Neural progenitor cell (in vitro differentiated cells): ENCODE measurements around the gene ZNF423. TPM values are rescaled to one million over a fixed set of nuclear protein-coding genes. Genes with fewer than 3 reads are reported as not detected.

Experiments used
- DNase-seq: peaks from one replicate; pipeline ENCODE4 v3.0.0-alpha.2; 2016; ENCODE audit warnings: low spot score
- H2AFZ ChIP-seq: fragments of 200-600 bp; sonication (generic); replicated peaks from 2 replicates; pipeline ENCODE4 v1.6.1; 2016; ENCODE audit warnings: antibody characterized with exemption
- H3F3A ChIP-seq: fragments of 200-600 bp; sonication (generic); 2 replicates; pipeline ENCODE4 v1.6.1; 2016; ENCODE audit warnings: antibody characterized with exemption, low read depth
- H3K27ac ChIP-seq: fragments of 200-600 bp; sonication (generic); 2 replicates; pipeline ENCODE4 v1.5.1; 2016; ENCODE audit warnings: mild to moderate bottlenecking
- H3K27me3 ChIP-seq: fragments of 200-600 bp; sonication (generic); 2 replicates; pipeline ENCODE4 v1.6.1; 2016; ENCODE audit warnings: mild to moderate bottlenecking, moderate library complexity
- H3K36me3 ChIP-seq: fragments of 200-600 bp; sonication (generic); 2 replicates; pipeline ENCODE4 v1.5.1; 2016
- H3K4me1 ChIP-seq: fragments of 200-600 bp; sonication (generic); 2 replicates; pipeline ENCODE4 v1.6.1; 2016; ENCODE audit warnings: mixed run types
- H3K4me2 ChIP-seq: fragments of 200-600 bp; sonication (generic); 2 replicates; pipeline ENCODE4 v1.6.1; 2016
- H3K4me3 ChIP-seq: fragments of 200-600 bp; sonication (generic); 2 replicates; pipeline ENCODE4 v1.5.1; 2016
- H3K79me2 ChIP-seq: fragments of 200-600 bp; sonication (generic); 2 replicates; pipeline ENCODE4 v1.6.1; 2016; ENCODE audit warnings: low read depth
- H3K9ac ChIP-seq: fragments of 200-600 bp; sonication (generic); 2 replicates; pipeline ENCODE4 v1.6.1; 2016
- H3K9me3 ChIP-seq: fragments of 200-600 bp; sonication (generic); 2 replicates; pipeline ENCODE4 v1.5.1; 2016; ENCODE audit warnings: low read depth
- H4K20me1 ChIP-seq: fragments of 200-600 bp; sonication (generic); 2 replicates; pipeline ENCODE4 v1.6.1; 2016; ENCODE audit warnings: low read depth
- H3K27ac Mint-ChIP-seq: 3 replicates; pipeline ENCODE4 v1.8.0; 2021; ENCODE audit warnings: mixed read lengths
- H3K27me3 Mint-ChIP-seq: 2 replicates; pipeline ENCODE4 v1.8.0; 2022; ENCODE audit warnings: low read depth, mild to moderate bottlenecking, inconsistent platforms, moderate library complexity, mixed read lengths; ENCODE audit not compliant: insufficient read depth
- H3K36me3 Mint-ChIP-seq: 3 replicates; pipeline ENCODE4 v1.8.0; 2021; ENCODE audit warnings: mixed read lengths
- H3K4me1 Mint-ChIP-seq: 3 replicates; pipeline ENCODE4 v1.8.0; 2021; ENCODE audit warnings: mixed read lengths
- H3K4me3 Mint-ChIP-seq: 3 replicates; pipeline ENCODE4 v1.8.0; 2021; ENCODE audit warnings: mild to moderate bottlenecking, moderate library complexity, mixed read lengths
- H3K9me3 Mint-ChIP-seq: 3 replicates; pipeline ENCODE4 v1.8.0; 2020; ENCODE audit warnings: mixed read lengths
- CTCF ChIP-seq: fragments of 200-600 bp; sonication (generic); IDR thresholded peaks from 2 replicates; pipeline ENCODE4 v1.5.1; 2017; ENCODE audit warnings: antibody characterized with exemption, mild to moderate bottlenecking
- EZH2 ChIP-seq: fragments of 200-600 bp; sonication (generic); IDR thresholded peaks from 2 replicates; pipeline ENCODE4 v1.6.1; 2017; ENCODE audit warnings: antibody characterized with exemption, mild to moderate bottlenecking, moderate library complexity
- EZH2phosphoT487 ChIP-seq: fragments of 200-600 bp; sonication (generic); IDR thresholded peaks from 2 replicates; pipeline ENCODE4 v1.6.1; 2017; ENCODE audit warnings: antibody characterized with exemption
- total RNA-seq: library from RNA; depleted of rRNA; stranded (reverse); fragments of >200 nt; gene quantifications from 2 replicates; pipeline ENCODE4 v1.2.3, GENCODE V29; 2015; ENCODE audit warnings: low replicate concordance

The ZNF423 gene
- total RNA-seq, 1 donor from 2014 or later: 21.9 TPM

GRCh38 chr16:49483651-49484450 is 372.1 kb downstream of the ZNF423 start:
- DNase-seq: no peak
- peak overlapping the region; percentile 38 for H3K4me3 ChIP-seq
- no peaks in the 10 kb centered on the region for H3K36me3 ChIP-seq
- H3K9me3 Mint-ChIP-seq: peaks cover 4% of the 10 kb centered on the region
- H4K20me1 ChIP-seq: no peaks in the 10 kb centered on the region
- no peak for TF ChIP-seq EZH2phosphoT487
- TF ChIP-seq EZH2: no peak
- H3K4me2 ChIP-seq: peak overlapping the region; percentile 79
- H3K9ac ChIP-seq: no peak overlapping the region
- no peak overlapping the region for H3K4me3 Mint-ChIP-seq
- peak overlapping the region; percentile 22 for H2AFZ ChIP-seq
- H3K27me3 ChIP-seq: peaks cover 44% of the 10 kb centered on the region
- H3K9me3 ChIP-seq: no peaks in the 10 kb centered on the region
- no peaks in the 10 kb centered on the region for H3K4me1 Mint-ChIP-seq
- H3K79me2 ChIP-seq: no peaks in the 10 kb centered on the region
- H3K4me1 ChIP-seq: no peaks in the 10 kb centered on the region
- H3K27me3 Mint-ChIP-seq: peaks cover 6% of the 10 kb centered on the region
- H3F3A ChIP-seq: peaks cover 7% of the 10 kb centered on the region
- H3K36me3 Mint-ChIP-seq: peaks cover 11% of the 10 kb centered on the region
- H3K27ac ChIP-seq: no peak overlapping the region
- no peak overlapping the region for H3K27ac Mint-ChIP-seq

GRCh38 chr16:49483251-49483650 is 372.7 kb downstream of the ZNF423 start:
- H3K36me3 ChIP-seq: no peaks in the 10 kb centered on the region
- H3K9ac ChIP-seq: no peak overlapping the region
- no peak for DNase-seq
- no peaks in the 10 kb centered on the region for H3K4me1 ChIP-seq
- H3K27ac Mint-ChIP-seq: no peak overlapping the region
- H3K4me1 Mint-ChIP-seq: no peaks in the 10 kb centered on the region
- H3K4me2 ChIP-seq: no peak overlapping the region
- peaks cover 4% of the 10 kb centered on the region for H3K9me3 Mint-ChIP-seq
- no peak overlapping the region for H3K4me3 ChIP-seq
- H3K79me2 ChIP-seq: no peaks in the 10 kb centered on the region
- H3F3A ChIP-seq: peaks cover 7% of the 10 kb centered on the region
- H4K20me1 ChIP-seq: no peaks in the 10 kb centered on the region
- no peak overlapping the region for H3K27ac ChIP-seq
- no peak overlapping the region for H3K4me3 Mint-ChIP-seq
- TF ChIP-seq CTCF (no peak), EZH2phosphoT487 (no peak), EZH2 (no peak)
- peaks cover 11% of the 10 kb centered on the region for H3K36me3 Mint-ChIP-seq
- peaks cover 6% of the 10 kb centered on the region for H3K27me3 Mint-ChIP-seq
- no peak overlapping the region for H2AFZ ChIP-seq
- no peaks in the 10 kb centered on the region for H3K9me3 ChIP-seq
- H3K27me3 ChIP-seq: peaks cover 49% of the 10 kb centered on the region

GRCh38 chr16:49482690-49483089 is 373.2 kb downstream of the ZNF423 start:
- TF ChIP-seq EZH2phosphoT487: no peak
- TF ChIP-seq CTCF: no peak
- no peak for TF ChIP-seq EZH2
- Mint-ChIP-seq H3K27ac (no peak overlapping the region), H3K4me1 (no peaks in the 10 kb centered on the region), H3K27me3 (peaks cover 6% of the 10 kb centered on the region), H3K9me3 (peaks cover 4% of the 10 kb centered on the region), H3K4me3 (no peak overlapping the region), H3K36me3 (peaks cover 7% of the 10 kb centered on the region)
- Histone ChIP-seq H3K4me1 (no peaks in the 10 kb centered on the region), H3K4me2 (no peak overlapping the region), H3K27ac (no peak overlapping the region), H3K4me3 (no peak overlapping the region), H3K27me3 (peaks cover 54% of the 10 kb centered on the region), H3K79me2 (no peaks in the 10 kb centered on the region), H3K9me3 (no peaks in the 10 kb centered on the region), H2AFZ (no peak overlapping the region), H4K20me1 (no peaks in the 10 kb centered on the region), H3K9ac (no peak overlapping the region), H3K36me3 (no peaks in the 10 kb centered on the region), H3F3A (peaks cover 7% of the 10 kb centered on the region)
- no peak for DNase-seq

- no peak for TF ChIP-seq CTCF
- no peak for TF ChIP-seq EZH2phosphoT487
- no peak for TF ChIP-seq EZH2
- no peaks in the 10 kb centered on the region for H3K36me3 ChIP-seq
Observed at GRCh38 chr16:49478616-49479015, 377.3 kb downstream of the ZNF423 start.

More at GRCh38 chr16:49478616-49479015, 377.3 kb downstream of the ZNF423 start:
- no peak overlapping the region for H3K27ac ChIP-seq
- Mint-ChIP-seq H3K27ac (no peak overlapping the region), H3K27me3 (peaks cover 6% of the 10 kb centered on the region), H3K9me3 (no peaks in the 10 kb centered on the region), H3K4me3 (no peak overlapping the region), H3K4me1 (no peaks in the 10 kb centered on the region), H3K36me3 (no peaks in the 10 kb centered on the region)
- H3K79me2 ChIP-seq: no peaks in the 10 kb centered on the region
- no peak overlapping the region for H3K4me2 ChIP-seq
- peaks cover 55% of the 10 kb centered on the region for H3K27me3 ChIP-seq
- no peak overlapping the region for H2AFZ ChIP-seq
- H3K9me3 ChIP-seq: no peaks in the 10 kb centered on the region
- no peak overlapping the region for H3K9ac ChIP-seq
- no peak overlapping the region for H3K4me3 ChIP-seq
- no peaks in the 10 kb centered on the region for H3K4me1 ChIP-seq
- H3F3A ChIP-seq: no peaks in the 10 kb centered on the region
- no peaks in the 10 kb centered on the region for H4K20me1 ChIP-seq
- DNase-seq: no peak
